Natural killer cell (primary cell): ENCODE data around the gene POGLUT2. TPM values are rescaled to one million over a fixed set of nuclear protein-coding genes. Genes with fewer than 3 reads are reported as not detected.

ENCODE experiments used
- ATAC-seq, 3 donors: fragments of 150-1000 bp in 2 of 3; fragments of 200-7000 bp in 1 of 3; cut with Tn5 transposase; 1 replicate in 1 of 3; 2 replicates in 2 of 3; pipeline ENCODE4 v1.10.0; 2021; ENCODE audit warnings: mild to moderate bottlenecking in 2 of 3, moderate library complexity in 2 of 3
- DNase-seq, 2 donors: peaks; one replicate each; pipeline versions ENCODE4 v3.0.0 to v3.0.0-alpha.2; 2013 to 2021; ENCODE audit warnings: mixed read lengths in 1 of 2
- H3K27ac ChIP-seq: one replicate; pipeline ENCODE4 v1.5.1; 2013; ENCODE audit warnings: mild to moderate bottlenecking, low read length
- H3K27me3 ChIP-seq: one replicate; pipeline ENCODE4 v1.6.1; 2013; ENCODE audit warnings: low read length; ENCODE audit not compliant: control insufficient read depth, insufficient read depth
- H3K36me3 ChIP-seq: one replicate; pipeline ENCODE4 v1.6.1; 2013; ENCODE audit warnings: low read length; ENCODE audit not compliant: control insufficient read depth, insufficient read depth
- H3K4me1 ChIP-seq: one replicate; pipeline ENCODE4 v1.6.1; 2013; ENCODE audit warnings: low read length; ENCODE audit not compliant: control insufficient read depth, insufficient read depth
- H3K4me3 ChIP-seq: one replicate; pipeline ENCODE4 v1.5.1; 2013; ENCODE audit warnings: low read length
- H3K9me3 ChIP-seq: one replicate; pipeline ENCODE4 v1.6.1; 2013; ENCODE audit warnings: low read length; ENCODE audit not compliant: control insufficient read depth, insufficient read depth
- H3K27ac Mint-ChIP-seq, 2 donors: one replicate each; pipeline ENCODE4 v1.8.0; 2022; ENCODE audit warnings: mild to moderate bottlenecking in 2 of 2, mixed read lengths in 2 of 2, moderate library complexity in 1 of 2
- H3K27me3 Mint-ChIP-seq, 2 donors: one replicate each; pipeline ENCODE4 v1.8.0; 2022; ENCODE audit warnings: low read depth in 2 of 2, mixed read lengths in 2 of 2
- H3K36me3 Mint-ChIP-seq: one replicate; pipeline ENCODE4 v1.8.0; 2022; ENCODE audit warnings: mixed read lengths
- H3K4me1 Mint-ChIP-seq, 2 donors: one replicate each; pipeline ENCODE4 v1.8.0; 2022; ENCODE audit warnings: mixed read lengths in 2 of 2
- H3K4me3 Mint-ChIP-seq: one replicate; pipeline ENCODE4 v1.8.0; 2022; ENCODE audit warnings: mild to moderate bottlenecking, moderate library complexity, mixed read lengths
- H3K9me3 Mint-ChIP-seq, 2 donors: one replicate each; pipeline ENCODE4 v1.8.0; 2022; ENCODE audit warnings: mixed read lengths in 2 of 2
- WGBS: methylation state at CpG from one replicate; pipeline ENCODE4 v1.1.7; 2013; ENCODE audit warnings: missing lambda C conversion rate; ENCODE audit not compliant: insufficient coverage; 5-methylcytosine and 5-hydroxymethylcytosine counted together
- intact Hi-C: fragments of 100-400 bp; cut with micrococcal nuclease; formaldehyde crosslinking; loops from one replicate; pipeline ENCODE4 v1.14.2; 2022
- total RNA-seq, 4 donors: library from RNA; stranded (reverse); fragments of 120-200 nt in 1 of 4; gene quantifications; one replicate each; pipeline versions ENCODE4 v1.2.3 to v1.2.4, GENCODE V29; 2013 to 2022
- TF ChIP-seq, protein P1 (sequence below): fragments of 200-600 bp; IDR thresholded peaks from one replicate; pipeline ENCODE4 v1.8.0; 2022; ENCODE audit warnings: antibody characterized with exemption

POGLUT2 gene
- total RNA-seq: 1 to 10 TPM in 1 of 3 donors, under 1 TPM in 2; 0.28 to 5.1 (median 0.53) TPM
- total RNA-seq (2013): 1.7 TPM

GRCh38 chr13:102798581-102799425, at the start of gene POGLUT2, which contains the start of gene BIVM:
TSS of gene POGLUT2 (minus strand) at chr13:102798976. CDS start at chr13:102798670, 306 bp downstream.
TSS of gene BIVM (plus strand) at chr13:102799119. CDS start at chr13:102807268, 8,149 bp downstream.
- Mint-ChIP-seq H3K4me3 (peak within 1 kb of the TSS; percentile 96), H3K27ac (peak within 1 kb of the TSS; percentile 79 to 88)
- WGBS: under 1% methylated on average over 72 of the region's 72 CpGs

DNA sequence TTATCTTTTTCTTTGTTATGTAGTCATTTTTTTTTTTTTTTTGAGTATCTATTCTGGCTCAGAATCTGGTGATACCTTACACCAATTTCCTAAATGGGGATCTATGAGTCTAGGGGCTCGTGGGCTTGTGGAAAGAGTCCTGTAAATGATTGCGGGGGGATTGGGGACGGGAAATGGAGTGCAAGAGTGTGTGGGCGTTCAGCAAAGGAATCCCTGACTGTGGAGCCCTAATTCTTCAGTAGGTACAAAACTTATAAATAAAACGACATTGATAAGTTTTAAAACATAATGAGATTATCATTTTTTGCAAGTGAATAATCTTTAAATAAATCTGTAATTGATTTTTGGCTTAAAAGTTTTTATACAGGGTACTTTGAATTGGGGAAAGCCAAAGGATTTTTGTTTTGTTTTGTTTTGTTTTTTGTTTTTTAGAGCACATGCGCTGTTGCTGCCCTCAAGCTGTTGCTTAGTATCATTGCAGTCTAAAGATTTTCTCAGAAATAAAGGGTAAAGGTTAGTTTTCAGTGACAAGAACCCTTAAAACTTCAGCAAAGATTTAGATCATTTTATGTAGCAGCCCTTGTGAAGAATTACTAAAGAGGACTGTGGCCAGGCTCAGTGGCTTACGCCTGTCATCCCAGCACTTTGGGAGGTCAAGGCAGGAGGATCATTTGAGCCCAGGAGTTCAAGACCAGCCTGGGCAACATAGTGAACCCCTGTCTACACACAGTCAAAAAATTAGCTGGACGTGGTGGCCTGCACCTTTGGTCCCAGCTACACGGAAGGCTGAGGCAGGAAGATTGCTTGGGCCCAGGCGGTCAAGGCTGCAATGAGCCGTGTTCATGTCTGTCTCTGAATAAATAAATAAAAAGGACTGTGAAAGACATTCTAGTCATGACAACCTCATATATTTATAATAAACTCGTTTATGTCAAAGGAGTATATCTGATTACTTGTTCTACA, 48.8 kb upstream of the POGLUT2 start:
- H3K36me3 ChIP-seq: peaks cover 6% of the 10 kb centered on the region
- Mint-ChIP-seq H3K36me3 (no peaks in the 10 kb centered on the region), H3K9me3 (no peaks in the 10 kb centered on the region), H3K4me1 (peaks cover 43 to 45% of the 10 kb centered on the region in 2 donors), H3K27me3 (no peaks in the 10 kb centered on the region), H3K27ac (peak overlapping the region; percentile 96 to 98), H3K4me3 (peak overlapping the region; percentile 99)
- H3K27me3 ChIP-seq: no peaks in the 10 kb centered on the region
- 22% methylated on average over 5 of the region's 12 CpGs for WGBS
- no peak for ATAC-seq
- DNase-seq: peak in 1 of 2 donors; percentile 74
- peaks cover 20% of the 10 kb centered on the region for H3K4me1 ChIP-seq
- intact Hi-C loops: loop anchor here (1.0 to 2.0 kb wide), 3 partner anchors 47 to 267 kb away; no protein-coding TSS in a partner anchor
- no peaks in the 10 kb centered on the region for H3K9me3 ChIP-seq
- TF ChIP-seq, protein P1, sequence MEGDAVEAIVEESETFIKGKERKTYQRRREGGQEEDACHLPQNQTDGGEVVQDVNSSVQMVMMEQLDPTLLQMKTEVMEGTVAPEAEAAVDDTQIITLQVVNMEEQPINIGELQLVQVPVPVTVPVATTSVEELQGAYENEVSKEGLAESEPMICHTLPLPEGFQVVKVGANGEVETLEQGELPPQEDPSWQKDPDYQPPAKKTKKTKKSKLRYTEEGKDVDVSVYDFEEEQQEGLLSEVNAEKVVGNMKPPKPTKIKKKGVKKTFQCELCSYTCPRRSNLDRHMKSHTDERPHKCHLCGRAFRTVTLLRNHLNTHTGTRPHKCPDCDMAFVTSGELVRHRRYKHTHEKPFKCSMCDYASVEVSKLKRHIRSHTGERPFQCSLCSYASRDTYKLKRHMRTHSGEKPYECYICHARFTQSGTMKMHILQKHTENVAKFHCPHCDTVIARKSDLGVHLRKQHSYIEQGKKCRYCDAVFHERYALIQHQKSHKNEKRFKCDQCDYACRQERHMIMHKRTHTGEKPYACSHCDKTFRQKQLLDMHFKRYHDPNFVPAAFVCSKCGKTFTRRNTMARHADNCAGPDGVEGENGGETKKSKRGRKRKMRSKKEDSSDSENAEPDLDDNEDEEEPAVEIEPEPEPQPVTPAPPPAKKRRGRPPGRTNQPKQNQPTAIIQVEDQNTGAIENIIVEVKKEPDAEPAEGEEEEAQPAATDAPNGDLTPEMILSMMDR: peak; percentile 87
- H3K27ac ChIP-seq: peak overlapping the region; percentile 98
- H3K4me3 ChIP-seq: peak overlapping the region; percentile 96

More at GRCh38 chr13:102798581-102799425, at the start of gene POGLUT2, which contains the start of gene BIVM:
- DNase-seq (peak; percentile 55 to 81), ATAC-seq (peak; percentile 75 to 81 (median 79))
- intact Hi-C loops: no loop called here
- Histone ChIP-seq H3K4me1 (peaks cover 21% of the 10 kb centered on the region), H3K4me3 (peak within 1 kb of the TSS; percentile 53), H3K9me3 (no peaks in the 10 kb centered on the region), H3K27ac (no peak within 1 kb of the TSS), H3K36me3 (no peaks in the 10 kb centered on the region), H3K27me3 (peaks cover 2% of the 10 kb centered on the region)
- Mint-ChIP-seq H3K36me3 (no peaks in the 10 kb centered on the region), H3K9me3 (no peaks in the 10 kb centered on the region), H3K4me1 (peaks cover 29 to 40% of the 10 kb centered on the region in 2 donors), H3K27me3 (peaks cover 0 to 3% of the 10 kb centered on the region in 2 donors)
- TF ChIP-seq, protein P1: no peak

DNA sequence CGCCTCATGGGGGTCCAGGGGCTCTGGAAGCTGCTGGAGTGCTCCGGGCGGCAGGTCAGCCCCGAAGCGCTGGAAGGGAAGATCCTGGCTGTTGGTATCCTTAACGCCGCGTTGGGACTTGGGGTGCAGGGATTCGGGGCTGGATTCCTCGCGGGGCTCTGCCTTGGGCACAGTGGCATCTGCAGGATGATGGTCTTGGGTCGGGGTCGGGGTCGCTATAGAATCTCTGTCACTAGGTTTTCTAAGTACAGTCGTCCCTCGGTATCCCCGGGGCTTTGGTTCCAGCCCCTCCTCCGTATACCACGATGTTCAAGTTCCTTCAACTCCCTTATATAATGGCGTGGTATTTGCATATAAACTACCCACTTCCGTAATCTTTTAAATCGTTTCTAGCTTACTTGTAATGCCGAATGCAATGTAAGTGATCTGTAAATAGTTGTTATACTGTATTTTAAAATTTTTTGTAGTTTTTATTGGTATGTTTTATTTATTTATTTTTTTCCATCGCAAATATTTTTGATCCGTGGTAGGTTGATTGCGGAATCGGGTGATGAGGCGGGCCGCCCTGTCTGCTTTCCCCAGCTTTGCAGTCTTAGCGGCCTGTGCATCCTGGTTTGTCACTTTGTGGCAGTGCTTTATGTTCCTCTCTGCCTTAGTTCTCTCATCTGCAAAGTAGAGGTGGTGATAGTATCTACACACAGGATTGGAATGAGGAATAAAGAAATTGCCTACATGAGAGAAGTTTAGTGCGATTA, 47.7 kb upstream of the POGLUT2 start:
- peaks cover 43% of the 10 kb centered on the region in 2 donors for H3K4me1 Mint-ChIP-seq
- Histone ChIP-seq H3K27ac (peak overlapping the region; percentile 98), H3K4me1 (peaks cover 20% of the 10 kb centered on the region), H3K36me3 (peaks cover 2% of the 10 kb centered on the region), H3K27me3 (no peaks in the 10 kb centered on the region), H3K9me3 (no peaks in the 10 kb centered on the region), H3K4me3 (peak overlapping the region; percentile 96)
- DNase-seq (peak; percentile 42 to 76), ATAC-seq (peak; percentile 28 to 43 (median 32))
- H3K4me3 Mint-ChIP-seq: peak overlapping the region; percentile 99
- TF ChIP-seq, protein P1: no peak
- WGBS: under 1% methylated on average over 26 of the region's 31 CpGs
- H3K27me3 Mint-ChIP-seq: no peaks in the 10 kb centered on the region
- no peaks in the 10 kb centered on the region for H3K9me3 Mint-ChIP-seq
- peak overlapping the region; percentile 96 to 98 for H3K27ac Mint-ChIP-seq
- intact Hi-C loops: loop anchor here (1.0 to 2.0 kb wide), 3 partner anchors 46 to 266 kb away; no protein-coding TSS in a partner anchor
- no peaks in the 10 kb centered on the region for H3K36me3 Mint-ChIP-seq
